DND-41 (cell line): Measurements from ENCODE around the gene PLCD1.

Experiments used
- ATAC-seq: fragments of 200-7000 bp; cut with Tn5 transposase; 3 replicates; pipeline ENCODE4 v1.9.1; 2021; ENCODE audit warnings: low read depth; ENCODE audit not compliant: insufficient read depth
- DNase-seq: peaks from one replicate; pipeline ENCODE4 v3.0.0-alpha.2; 2020
- H2AFZ ChIP-seq: 2 replicates; pipeline ENCODE4 v1.6.0; 2012; ENCODE audit warnings: low read depth, low read length
- H3K27ac ChIP-seq: 2 replicates; pipeline ENCODE4 v1.5.1; 2012; ENCODE audit warnings: low read length, inconsistent platforms
- H3K27me3 ChIP-seq: fragments of 200-600 bp; sonication (generic); 2 replicates; pipeline ENCODE4 v1.6.0; 2012; ENCODE audit warnings: low read length, mild to moderate bottlenecking, inconsistent platforms; ENCODE audit not compliant: insufficient read depth, poor library complexity
- H3K36me3 ChIP-seq: 2 replicates; pipeline ENCODE4 v1.5.1; 2012; ENCODE audit warnings: low read length, inconsistent platforms; ENCODE audit not compliant: insufficient read depth
- H3K4me1 ChIP-seq: 2 replicates; pipeline ENCODE4 v1.5.1; 2012; ENCODE audit warnings: mild to moderate bottlenecking, low read length; ENCODE audit not compliant: insufficient read depth
- H3K4me2 ChIP-seq: 2 replicates; pipeline ENCODE4 v1.6.0; 2012; ENCODE audit warnings: mild to moderate bottlenecking, moderate library complexity, low read length, inconsistent platforms; ENCODE audit not compliant: insufficient read depth
- H3K4me3 ChIP-seq, 2 experiments: fragments of 200-600 bp in 1 of 2; shearing (Covaris generic) in 1 of 2; 2 replicates each; pipeline ENCODE4 v1.5.1; 2012 to 2016; ENCODE audit warnings: inconsistent platforms in 2 of 2, low read length in 2 of 2, mild to moderate bottlenecking in 2 of 2, low read depth in 1 of 2, moderate library complexity in 1 of 2
- H3K79me2 ChIP-seq: 2 replicates; pipeline ENCODE4 v1.6.0; 2012; ENCODE audit warnings: low read length, inconsistent platforms; ENCODE audit not compliant: insufficient read depth
- H3K9ac ChIP-seq: 2 replicates; pipeline ENCODE4 v1.6.0; 2012; ENCODE audit warnings: low read depth, mild to moderate bottlenecking, inconsistent platforms, low read length, moderate library complexity
- H3K9me3 ChIP-seq: 2 replicates; pipeline ENCODE4 v1.5.1; 2012; ENCODE audit warnings: low read length, moderate library complexity, mild to moderate bottlenecking, inconsistent platforms; ENCODE audit not compliant: insufficient read depth, severe bottlenecking
- H4K20me1 ChIP-seq: 2 replicates; pipeline ENCODE4 v1.6.0; 2012; ENCODE audit warnings: low read length; ENCODE audit not compliant: insufficient read depth
- CTCF ChIP-seq: IDR thresholded peaks from 2 replicates; pipeline ENCODE4 v1.5.1; 2012; ENCODE audit warnings: borderline replicate concordance, low read length, moderate library complexity, mild to moderate bottlenecking; ENCODE audit not compliant: poor library complexity, severe bottlenecking; ENCODE audit errors: extremely low read depth
- EZH2 ChIP-seq: IDR thresholded peaks from 3 replicates; pipeline ENCODE4 v1.6.1; 2012; ENCODE audit warnings: borderline replicate concordance, low read depth, mild to moderate bottlenecking, moderate library complexity, low read length, inconsistent platforms; ENCODE audit not compliant: severe bottlenecking

Gene PLCD1

GRCh38 chr3:38028621-38029361 is 651 bp downstream of the PLCD1 start:
- ATAC-seq (no peak), DNase-seq (no peak)
- Histone ChIP-seq H3K27ac (no peak overlapping the region), H3K27me3 (no peaks in the 10 kb centered on the region), H3K9me3 (no peaks in the 10 kb centered on the region), H2AFZ (no peak overlapping the region), H3K4me3 (no peak overlapping the region), H3K9ac (no peak overlapping the region), H3K36me3 (no peaks in the 10 kb centered on the region), H4K20me1 (no peaks in the 10 kb centered on the region), H3K4me1 (peaks cover 15% of the 10 kb centered on the region), H3K79me2 (no peaks in the 10 kb centered on the region), H3K4me2 (no peak overlapping the region)
- no peak for TF ChIP-seq CTCF
- no peak for TF ChIP-seq EZH2

- H3K4me1 ChIP-seq, result peaks cover 23% of the 10 kb centered on the region
- H3K4me2 ChIP-seq, result no peak overlapping the region
- H3K36me3 ChIP-seq, result no peaks in the 10 kb centered on the region
- H3K27ac ChIP-seq, result no peak overlapping the region
- ATAC-seq, result no peak
- no peaks in the 10 kb centered on the region for H3K27me3 ChIP-seq
- H2AFZ ChIP-seq, result no peak overlapping the region
- H3K9ac ChIP-seq, result no peak overlapping the region
- H3K9me3 ChIP-seq, result no peaks in the 10 kb centered on the region
- H3K79me2 ChIP-seq, result no peaks in the 10 kb centered on the region
- no peak for DNase-seq
- H4K20me1 ChIP-seq, result no peaks in the 10 kb centered on the region
- TF ChIP-seq CTCF (no peak), EZH2 (no peak)
- H3K4me3 ChIP-seq, result no peak overlapping the region
Observed at GRCh38 chr3:38027466-38028465, 1.7 kb downstream of the PLCD1 start.

GRCh38 chr3:38026856-38027255 is 2.6 kb downstream of the PLCD1 start:
- Histone ChIP-seq H3K27ac (no peak overlapping the region), H3K4me1 (peaks cover 23% of the 10 kb centered on the region)
- no peak for ATAC-seq

More at GRCh38 chr3:38026856-38027255, 2.6 kb downstream of the PLCD1 start:
- Histone ChIP-seq H4K20me1 (no peaks in the 10 kb centered on the region), H3K27me3 (no peaks in the 10 kb centered on the region), H3K4me3 (no peak overlapping the region), H3K79me2 (no peaks in the 10 kb centered on the region), H3K9ac (no peak overlapping the region), H3K4me2 (no peak overlapping the region), H3K36me3 (no peaks in the 10 kb centered on the region), H3K9me3 (no peaks in the 10 kb centered on the region), H2AFZ (no peak overlapping the region)
- TF ChIP-seq EZH2 (no peak), CTCF (no peak)
- no peak for DNase-seq
